ENCODE data around the gene ZNF714.

Gene ZNF714

DNA sequence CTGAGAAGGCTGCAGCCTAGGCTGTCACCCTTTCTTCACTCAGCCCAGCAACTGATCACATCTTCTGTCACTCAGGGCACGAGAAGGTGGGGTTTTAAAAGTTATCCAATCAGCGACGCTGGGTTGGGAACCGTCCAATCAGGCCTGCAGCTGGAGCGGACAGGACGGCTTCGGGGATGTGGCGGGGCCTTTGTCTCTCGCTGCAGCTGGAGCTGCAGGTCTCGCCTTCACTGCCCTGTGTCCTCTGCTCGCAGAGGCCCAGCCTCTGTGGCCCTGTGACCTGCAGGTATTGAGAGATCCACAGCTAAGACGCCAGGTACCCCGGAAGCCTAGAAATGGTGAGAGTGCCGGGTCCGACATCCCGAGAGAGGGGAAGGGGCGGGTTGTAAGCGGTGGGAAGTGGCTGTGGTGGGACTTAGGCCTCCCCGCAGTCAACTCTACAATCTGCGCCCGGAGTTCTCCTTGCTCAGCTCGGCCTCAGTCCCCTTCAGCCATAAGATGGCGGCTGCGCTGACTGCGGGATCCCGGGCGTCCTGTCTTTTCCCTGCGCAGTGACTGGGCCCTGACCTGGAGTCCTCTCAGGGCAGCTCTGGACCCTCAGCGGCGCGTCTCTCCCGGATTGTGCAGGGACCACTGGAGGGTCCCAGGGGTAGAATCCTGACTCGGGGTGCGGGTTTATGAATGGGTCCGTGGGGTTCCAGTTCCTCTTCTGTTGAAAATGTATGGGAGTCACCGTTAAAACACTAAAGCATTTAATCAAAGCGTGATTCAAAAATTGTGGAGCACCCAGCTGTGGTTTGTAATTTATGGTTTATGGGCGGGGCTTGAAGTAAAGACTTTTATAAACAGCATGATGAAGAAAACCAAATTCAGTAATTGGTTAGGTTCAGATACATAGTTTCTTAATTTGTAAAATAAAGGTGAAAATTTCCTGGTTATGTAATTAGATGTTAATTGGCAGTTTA is at the start of gene ZNF714:
Gene ZNF714, plus strand, starts transcription at position 193 of the 965 bp plus-strand sequence. CDS start 16,066 bp downstream, outside the sequence.
- peak; percentile 71 to 81 for DNase-seq

DNA sequence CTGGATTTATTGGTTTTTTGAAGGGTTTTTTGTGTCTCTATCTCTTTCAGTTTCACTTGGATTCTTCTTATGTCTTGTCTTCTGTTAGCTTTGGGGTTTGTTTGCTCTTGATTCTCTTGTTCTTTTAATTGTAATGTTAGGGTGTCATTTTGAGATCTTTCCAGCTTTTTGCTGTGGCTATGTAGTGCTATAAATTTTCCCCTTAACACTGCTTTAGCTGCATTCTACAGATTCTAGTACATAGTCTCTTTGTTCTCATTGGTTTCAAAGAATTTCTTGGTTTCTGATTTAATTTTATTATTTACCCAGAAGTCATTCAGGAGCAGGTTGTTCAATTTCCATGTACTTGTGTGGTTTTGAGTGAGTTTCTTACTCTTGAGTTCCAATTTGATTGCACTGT is 37.0 kb upstream of the ZNF714 start:
- DNase-seq: no peak

DNA sequence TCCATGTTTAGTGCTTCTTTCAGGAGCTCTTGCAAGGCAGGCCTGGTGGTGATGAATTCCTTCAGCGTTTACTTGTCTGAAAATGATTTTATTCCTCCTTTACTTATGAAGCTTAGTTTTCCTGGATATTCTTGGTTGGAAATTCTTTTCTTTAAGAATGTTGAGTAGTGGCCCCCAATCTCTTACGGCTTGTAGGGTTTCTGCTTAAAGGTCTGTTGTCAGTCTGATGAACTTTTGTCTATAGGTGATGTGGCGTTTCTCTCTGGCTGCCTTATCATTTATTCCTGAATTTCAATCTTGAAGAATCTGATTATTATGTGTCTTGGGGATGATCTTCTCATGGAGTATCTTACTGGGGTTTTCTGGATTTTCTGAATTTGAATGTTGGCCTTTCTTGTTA is 35.5 kb upstream of the ZNF714 start:
- no peak for DNase-seq

DNA sequence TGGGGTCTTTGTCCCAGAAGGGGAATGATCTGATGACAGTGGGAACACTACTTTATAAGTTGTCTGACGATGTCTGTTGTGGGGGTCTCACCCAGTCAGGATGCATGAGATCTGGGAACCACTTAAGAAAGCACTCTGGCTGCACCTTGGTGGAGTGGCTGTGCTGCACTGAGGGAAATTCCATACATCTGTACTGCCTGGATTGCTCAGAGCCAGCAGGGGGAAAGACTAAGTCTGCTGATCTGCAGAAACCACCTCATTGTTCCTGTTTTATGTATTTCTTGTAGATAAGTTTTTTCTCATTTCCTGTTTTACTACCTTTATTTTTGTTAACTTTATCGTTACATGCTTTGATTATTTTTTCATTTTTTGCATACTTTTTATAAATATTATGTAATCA is 34.3 kb upstream of the ZNF714 start:
- no peak for DNase-seq

DNA sequence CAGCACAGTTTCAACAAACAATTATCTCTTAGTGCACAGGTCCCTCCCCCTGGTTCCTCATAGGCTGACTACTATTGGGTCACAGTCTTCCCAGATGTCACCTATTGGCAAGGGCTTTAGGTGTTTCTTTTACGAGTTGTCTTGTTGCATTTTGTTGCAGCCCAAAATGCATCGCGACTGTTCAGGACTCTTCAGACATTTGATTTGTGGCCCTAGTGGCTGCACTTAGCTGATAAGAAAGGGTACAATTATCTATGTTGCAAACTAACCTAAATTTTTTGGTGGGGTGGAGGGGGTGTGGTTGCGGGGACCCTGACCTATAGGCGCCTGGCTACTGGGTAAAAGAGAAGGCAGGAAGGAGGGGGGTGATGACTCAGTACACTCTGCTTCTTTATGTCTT is 29.1 kb upstream of the ZNF714 start:
- DNase-seq: no peak

DNA sequence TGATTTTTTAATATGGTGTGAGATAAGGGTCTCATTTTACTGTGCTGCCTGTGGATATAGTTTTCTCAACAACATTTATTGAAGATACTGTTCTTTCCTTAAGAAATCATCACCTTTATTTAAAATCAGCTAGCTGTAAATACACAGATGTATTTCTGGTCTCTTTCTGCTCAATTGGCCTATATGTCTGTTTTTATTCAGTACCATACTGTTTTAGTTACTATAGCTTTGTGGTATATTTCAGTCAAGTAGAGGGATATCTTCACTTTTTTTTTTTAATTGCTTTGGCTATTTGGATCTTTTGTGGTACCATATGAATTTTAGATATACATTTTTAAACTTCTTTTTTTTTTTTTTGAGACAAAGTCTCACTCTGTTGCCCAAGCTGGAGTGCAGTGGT is 16.7 kb upstream of the ZNF714 start:
- DNase-seq: no peak

DNA sequence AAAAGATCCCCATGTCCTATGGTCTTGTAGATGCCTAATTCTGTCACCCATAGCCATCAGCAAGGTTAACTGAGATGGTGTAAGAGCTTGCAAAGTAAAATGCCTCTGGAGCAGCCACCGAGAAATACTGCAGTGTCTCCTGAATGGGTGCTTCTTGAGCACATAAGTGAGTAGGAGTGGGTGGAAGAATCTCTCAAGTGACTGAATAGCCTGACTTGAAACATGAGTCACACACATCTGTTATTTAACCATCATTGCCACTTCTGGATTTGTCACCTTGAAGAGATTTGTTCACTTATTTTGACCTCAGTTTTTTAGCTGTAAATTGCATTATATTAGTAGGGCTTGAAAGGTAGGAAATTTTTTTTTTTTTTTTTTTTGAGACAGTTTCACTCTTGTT is 2.3 kb downstream of the ZNF714 start:
- no peak for DNase-seq

DNA sequence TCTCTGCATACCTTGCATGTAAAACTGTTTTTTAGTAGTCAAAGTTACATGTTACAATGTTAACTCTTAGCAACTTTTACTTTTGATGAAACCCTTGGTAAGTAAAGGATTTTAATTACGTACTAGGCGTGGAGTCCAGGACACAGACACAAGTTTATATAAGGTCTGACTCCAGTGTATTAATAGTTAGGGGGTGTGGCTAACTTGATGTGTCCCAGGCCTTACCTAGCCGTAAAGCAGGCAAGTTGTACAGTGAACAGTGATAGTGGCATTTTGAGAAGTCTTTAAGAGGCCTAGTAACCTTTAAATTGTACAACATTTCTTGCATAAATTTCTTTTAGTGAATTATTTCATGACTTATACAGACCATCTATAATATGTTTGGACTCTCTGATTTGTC is 5.9 kb downstream of the ZNF714 start:
- no peak for DNase-seq

DNA sequence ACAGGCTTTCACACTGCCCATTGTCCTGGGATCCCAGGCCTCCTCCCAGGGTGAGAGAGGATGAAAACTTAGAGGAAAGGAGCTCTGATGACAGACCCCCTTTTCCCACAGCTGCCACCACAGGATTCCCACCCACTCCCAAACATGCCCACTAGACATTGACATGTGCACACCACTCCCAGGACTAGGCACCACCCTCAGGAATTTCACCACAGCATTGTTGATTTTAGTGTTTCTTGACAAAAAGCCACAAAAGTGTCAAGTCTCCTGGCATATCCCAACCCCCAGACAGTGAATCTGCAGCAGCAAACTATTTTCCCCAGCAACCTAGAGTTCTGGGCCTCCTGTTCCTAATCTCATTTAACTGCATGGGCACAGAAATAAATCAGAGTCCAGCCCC is 10.1 kb downstream of the ZNF714 start:
- DNase-seq: no peak

DNA sequence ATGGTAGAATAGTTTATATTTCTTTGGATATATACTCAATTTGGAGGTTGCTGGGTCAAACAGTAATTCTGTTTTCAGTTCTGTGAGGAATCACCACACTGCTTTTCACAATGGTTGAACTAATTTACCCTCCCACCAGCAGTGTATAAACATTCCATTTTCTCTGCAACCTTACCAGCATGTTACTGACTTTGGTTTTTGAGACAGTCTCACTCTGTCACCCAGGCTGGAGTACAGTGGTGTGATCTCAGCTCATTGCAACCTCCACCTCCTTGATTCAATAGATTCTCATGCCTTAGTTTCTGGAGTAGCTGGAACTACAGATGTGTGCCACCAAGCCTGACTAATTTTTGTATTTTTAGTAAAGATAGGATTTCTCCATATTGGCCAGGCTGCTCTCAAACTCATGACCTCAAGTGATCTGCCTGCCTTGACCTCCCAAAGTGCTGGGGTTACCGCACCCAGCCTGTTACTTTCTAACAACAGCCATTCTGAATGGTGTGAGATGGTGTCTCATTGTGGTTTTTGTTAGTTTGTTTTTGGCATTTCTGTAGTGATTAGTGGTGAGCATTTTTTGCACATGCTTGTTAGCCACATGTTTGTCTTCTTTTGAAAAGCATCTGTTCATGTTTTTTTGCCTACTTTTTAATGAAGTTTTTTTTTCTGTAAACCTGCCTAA is 12.5 kb downstream of the ZNF714 start:
- no peak for DNase-seq

DNA sequence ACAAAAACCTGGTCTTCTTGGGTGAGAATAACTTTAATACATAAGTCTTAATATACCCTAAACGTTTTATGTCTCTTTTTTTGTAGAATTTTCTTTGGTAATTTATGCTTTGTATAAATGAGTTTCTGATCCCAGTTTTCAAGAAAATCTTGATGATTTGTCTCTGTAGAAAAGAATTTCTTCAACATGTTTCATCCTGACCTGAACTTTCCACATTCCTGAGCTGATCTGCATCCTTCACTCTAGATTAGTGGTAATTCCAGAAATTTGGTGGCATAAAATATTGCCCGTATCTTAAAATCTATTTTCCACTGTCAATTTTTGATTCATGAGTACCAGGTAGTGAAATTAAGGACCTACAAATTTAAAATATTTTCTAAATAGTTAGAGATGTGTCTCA is 16.3 kb downstream of the ZNF714 start:
- no peak for DNase-seq

DNA sequence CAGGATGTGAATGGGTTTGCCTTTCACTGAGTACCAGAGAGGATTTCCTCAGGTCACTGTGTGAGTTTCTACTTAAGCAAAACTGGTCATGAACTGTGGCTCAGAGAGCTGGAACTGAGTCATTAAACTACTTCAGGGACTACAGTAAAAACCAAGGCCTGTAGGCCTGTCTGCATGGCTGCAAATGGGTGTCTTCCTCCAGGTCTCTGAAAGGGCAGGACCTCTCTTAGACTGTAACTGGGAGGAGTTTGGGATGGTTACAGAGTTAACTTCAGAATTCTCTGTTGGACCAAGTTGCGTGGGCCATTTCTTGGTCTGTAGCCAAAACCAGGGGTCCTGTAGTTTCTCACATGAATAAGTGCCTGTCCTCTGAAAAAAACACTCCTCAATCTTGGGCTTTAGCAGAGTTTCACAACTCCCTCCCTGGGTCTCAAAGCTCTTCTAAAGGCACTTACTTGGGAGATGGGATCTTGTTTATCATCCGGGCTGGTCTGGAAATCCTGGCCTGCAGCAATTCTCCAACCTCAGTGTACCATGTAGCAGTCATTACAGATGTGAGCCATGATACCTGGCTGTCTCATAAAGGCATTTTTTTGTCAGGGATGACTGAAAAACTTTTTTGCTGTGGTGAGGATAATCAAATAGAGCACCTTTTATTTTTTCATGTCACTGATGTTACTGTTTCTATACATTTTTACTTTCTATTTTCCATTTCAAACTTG is 19.7 kb downstream of the ZNF714 start:
- DNase-seq: no peak

DNA sequence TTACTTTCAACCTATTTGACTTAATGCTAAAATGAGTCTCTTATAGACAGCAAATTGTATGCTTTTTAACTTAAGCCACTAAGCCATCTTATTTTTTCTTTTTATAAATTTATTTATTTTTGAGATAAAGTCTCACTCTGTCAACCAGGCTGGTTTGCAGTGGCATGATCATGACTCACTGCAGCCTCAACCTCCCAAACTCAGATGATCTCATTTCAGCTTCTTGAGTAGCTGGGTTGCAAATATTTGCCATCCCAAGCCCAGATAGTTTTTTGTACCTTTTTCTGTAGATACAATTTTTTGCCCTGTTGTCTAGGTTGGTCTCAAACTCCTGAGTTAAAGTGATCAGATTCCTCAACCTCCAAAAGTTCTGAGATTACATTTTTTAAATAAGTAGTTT is 27.1 kb downstream of the ZNF714 start:
- DNase-seq: no peak

DNA sequence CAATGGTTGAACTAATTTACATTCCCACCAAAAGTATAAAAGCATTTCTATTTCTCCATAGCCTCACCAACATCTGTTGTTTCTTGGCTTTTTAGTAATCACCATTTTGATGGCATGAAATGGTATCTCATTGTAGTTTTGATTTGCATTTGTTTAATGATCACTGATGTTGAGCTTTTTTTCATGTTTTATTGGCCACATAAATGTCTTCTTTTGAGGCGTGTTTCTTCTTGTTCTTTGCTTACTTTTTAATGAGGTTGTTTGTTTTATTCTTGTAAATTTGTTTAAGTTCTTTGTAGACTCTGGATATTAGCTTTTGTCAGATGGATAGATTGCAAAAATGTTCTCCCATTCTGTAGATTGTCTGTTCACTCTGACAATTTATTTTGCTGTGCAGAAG is 28.2 kb downstream of the ZNF714 start:
- DNase-seq: no peak

DNA sequence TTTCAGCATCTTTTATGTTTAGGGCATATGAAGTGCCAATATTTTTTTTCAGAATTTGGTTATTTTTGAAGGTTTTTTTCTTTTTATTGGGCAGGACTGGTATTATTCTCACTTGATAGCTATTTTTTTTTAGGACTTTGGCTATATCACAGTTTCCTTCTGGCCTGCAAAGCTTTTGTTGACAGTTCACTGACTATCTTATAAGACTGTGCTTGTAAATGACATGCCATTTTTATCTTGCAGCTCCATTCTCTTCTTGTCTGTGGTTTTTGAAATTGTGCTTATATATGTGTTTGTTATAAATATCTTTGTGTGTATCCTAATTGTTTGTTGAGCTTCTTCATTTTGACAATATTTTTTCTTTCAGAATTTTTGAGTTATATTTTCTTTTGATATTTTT is 33.4 kb downstream of the ZNF714 start:
- DNase-seq: no peak

DNA sequence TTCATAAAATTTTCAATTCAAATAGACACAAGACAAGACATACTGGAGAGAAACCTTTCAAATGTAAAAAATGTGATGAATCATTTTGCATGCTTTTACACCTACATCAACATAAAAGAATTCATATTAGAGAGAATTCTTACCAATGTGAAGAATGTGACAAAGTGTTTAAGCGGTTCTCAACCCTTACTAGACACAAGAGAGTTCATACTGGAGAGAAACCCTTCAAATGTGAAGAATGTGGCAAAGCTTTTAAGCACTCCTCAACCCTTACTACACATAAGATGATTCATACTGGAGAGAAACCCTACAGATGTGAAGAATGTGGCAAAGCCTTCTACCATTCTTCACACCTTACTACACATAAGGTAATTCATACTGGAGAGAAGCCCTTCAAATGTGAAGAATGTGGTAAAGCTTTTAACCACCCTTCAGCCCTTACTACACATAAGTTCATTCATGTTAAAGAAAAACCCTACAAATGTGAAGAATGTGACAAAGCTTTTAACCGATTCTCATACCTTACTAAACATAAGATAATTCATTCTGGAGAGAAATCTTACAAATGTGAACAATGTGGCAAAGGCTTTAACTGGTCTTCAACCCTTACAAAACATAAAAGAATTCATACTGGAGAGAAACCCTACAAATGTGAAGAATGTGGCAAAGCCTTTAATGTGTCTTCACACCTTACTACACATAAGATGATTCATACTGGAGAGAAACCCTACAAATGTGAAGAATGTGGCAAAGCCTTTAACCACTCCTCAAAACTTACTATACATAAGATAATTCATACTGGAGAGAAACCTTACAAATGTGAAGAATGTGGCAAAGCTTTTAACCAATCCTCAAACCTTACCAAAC is 35.3 kb downstream of the ZNF714 start:
- no peak for DNase-seq

DNA sequence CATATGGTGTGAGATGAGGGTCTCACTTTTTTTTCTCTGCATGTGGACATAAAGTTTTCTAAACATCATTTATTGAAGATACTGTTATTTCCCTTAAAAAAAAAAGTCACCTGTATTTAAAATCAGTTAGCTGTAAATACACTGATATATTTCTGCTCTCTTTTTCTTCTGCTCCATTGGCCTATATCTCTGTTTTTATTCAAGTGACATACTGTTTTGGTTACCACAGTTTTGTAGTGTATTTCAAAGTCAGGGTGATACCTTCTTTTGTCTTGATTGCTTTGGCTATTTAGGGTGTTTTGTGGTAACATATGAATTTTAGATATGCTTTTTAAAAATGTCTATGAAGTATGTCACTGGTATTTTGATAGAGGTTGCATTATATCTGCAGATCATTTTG is 44.1 kb downstream of the ZNF714 start:
- no peak for DNase-seq

DNA sequence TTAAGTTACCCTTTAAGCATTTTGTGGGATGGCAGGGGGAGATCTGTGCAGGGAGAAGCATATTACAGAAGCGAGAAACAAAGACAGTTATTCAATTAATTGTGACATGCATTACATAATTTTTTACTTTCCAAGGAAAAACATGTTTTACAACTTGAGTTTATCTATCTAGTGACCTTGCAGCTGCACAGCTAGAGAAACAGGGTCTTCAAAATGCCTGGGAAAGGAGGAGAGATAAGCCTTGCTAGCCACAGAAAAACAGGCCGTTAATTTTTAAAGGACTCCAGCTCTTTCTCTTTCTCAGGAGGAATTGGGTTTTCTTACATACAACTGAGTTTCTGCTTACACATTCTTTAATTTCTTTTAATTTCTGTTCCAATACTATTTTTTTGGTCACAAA is 45.0 kb downstream of the ZNF714 start:
- no peak for DNase-seq

DNA sequence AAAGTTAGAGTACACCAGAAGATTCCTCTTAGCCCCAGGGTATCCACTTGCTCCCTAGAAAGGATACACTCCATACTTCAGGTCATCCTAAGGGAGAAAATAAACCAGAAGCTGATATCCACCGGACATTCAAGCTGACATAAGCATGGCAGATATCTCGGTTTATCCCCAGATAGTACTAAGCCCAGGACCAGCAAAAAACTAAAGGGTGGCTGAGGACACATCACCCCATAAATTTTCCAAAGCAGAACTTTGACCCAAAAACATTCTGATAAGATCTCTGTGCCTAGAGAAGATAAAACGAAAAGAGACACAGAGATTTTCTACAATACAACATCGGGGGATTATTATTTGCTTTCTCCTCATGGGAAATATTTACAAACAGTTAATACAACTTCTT is 45.9 kb downstream of the ZNF714 start:
- no peak for DNase-seq

DNA sequence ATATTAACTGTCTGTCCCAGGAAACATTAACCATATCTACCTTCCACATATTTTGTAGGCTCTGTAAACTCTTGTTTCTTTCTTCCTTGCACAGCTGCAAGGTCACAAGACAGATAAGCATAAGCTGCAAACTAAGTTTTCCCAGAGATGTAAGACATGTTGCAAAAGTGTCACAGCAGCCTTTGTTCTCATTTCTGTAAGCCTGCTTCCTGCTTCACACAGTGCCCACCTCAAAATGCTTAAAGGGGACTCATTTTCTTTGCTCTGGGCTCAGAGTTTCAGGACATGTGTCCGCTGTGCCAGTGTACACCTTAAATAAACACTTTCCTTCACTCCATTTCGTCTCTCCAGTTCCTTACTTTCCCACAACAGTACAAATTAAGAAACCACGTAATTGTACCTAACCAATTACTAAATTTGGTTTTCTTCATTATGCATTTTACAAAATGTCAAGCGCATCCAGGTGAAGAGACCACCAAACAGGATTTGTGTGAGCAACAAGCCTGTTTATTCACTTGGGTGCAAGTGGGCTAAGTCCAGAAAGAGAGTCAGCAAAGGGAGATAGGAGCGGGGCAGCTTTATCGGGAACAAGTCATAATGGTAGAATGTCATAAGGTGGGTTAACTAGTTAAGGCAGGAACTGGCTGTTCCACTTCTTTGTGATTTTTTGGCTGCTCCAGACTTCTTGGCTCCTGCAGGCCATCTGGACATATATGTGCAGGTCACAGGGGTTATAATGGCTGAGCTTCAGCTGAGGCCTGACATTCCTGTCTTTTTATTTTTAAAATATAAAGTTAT is 47.1 kb downstream of the ZNF714 start:
- DNase-seq: no peak

DNA sequence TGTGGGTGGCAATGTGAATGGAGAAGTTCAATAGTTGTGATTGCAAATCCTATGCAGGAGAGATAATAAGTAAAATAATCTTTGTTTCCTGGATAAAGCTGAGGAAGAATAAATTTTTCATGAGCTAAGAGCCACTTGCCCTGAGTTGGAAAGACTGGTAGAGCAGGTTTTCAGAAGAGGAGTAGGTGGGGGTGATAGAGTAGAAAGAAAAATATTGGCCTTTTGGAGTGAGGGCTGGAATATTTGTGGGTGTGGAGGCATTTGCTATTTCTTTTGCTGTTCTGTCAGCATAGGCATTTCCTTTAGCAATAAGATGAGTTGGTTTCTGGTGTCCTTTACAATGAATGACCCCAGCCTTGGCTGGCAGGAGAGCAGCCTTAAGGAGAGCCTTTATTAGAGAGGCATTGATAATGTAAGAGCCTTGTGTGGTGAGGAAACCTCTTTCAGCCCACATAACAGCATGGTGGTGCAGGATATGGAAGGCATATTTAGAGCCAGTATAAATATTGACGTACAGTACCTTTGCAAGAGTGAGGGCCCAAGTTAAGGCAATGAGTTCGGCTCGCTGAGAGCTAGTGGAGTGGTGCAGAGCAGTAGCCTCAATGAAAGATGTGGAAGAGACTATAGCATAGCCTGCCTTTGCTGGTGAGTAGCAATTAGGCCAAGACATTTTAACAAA is 48.2 kb downstream of the ZNF714 start:
- no peak for DNase-seq

Data from stimulated activated CD4-positive, alpha-beta T cell treated with anti-CD3 and anti-CD28 coated beads, Interleukin-4, amount 100 ng/mL, for 4 hours (primary cell).